Stimulated activated CD4-positive, alpha-beta T cell treated with anti-CD3 and anti-CD28 coated beads, Interleukin-12 subunit alpha, Interleukin-12 subunit beta, amount 100 ng/mL, for 48 hours (primary cell): Measurements from ENCODE around the gene ARHGEF10L.

Source experiments
- DNase-seq, 3 donors: peaks; one replicate each; pipeline ENCODE4 v3.0.0-alpha.2; 2020; ENCODE audit warnings: low read depth in 2 of 3, low spot score in 1 of 3

Gene ARHGEF10L

DNA sequence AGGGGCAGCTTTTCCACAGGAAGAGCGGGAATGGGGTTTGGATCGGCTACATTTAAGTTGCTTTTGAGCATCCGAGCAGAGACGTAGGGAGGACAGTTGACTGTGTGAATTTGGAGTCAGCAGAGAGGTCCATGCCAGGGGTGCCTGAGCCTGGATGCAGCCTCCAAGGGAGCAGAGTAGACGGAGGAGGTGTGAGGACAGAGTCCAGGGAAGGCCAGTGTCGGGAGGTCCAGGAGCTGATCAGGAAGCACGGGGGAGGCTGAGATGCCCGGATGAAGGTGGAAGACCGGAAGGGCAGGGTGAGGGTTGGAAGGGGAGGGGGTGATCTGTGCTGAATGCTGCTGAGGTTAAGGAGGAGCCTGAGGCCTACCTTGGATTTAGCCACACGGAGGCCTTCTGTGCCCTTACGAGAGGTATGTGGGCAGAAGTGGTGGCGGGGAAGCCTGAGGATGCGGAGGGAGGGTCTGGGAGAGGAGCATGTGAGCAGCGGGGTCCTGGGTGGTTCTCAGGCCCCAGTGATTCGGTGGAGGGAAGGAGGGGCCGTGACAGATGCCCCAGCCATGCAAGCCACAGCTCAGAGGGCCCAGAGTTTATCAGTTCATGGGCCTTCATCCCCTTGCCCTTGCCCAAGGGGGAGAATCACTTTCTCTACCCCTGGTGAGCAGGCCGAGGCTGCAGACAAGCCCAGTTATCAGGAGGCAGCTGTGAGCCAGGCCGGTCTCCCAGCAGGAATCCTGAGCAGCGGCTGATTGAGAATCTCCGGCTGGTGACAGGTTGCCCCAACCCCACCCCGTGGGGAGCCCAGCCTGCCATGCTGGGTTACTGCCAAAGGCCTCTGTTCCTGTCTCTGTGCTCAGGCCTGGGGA is 161.7 kb downstream of the ARHGEF10L start:
- no peak for DNase-seq

DNA sequence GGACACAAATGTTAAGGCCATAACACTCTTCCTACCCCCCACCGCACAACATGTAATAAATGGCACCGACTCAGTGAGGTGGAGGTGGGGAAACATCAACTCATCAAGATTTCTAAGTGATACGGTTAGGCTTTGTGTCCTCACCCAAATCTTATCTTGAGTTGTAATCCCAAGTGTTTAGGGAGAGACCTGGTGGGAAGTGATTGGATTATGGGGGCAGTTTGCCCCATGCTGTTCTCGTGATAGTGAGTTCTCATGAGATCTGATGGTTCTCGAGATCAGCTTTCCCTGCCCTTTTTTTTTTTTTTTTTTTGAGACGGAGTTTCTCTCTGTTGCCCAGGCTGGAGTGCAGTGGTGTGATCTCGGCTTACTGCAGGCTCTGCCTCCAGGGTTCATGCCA is 164.7 kb downstream of the ARHGEF10L start:
- DNase-seq = no peak

DNA sequence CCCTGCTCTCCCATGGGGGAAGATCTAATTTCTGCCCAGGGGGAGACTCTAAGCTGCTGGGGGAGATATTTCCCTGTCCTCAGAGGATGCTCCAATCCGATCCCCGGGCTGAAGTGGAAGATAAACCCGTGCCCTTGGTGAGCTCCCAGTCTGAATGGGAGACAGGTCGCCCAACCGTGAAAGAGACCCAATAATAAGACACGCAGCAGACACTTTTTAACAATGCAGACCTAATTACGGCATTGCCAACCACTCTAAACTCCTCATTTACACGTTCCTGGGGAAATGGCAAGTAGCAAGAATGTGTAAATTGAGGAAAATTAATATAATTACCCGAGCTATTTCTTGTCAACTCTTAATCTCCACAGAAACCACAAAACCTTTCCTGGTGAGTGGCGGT is 166.9 kb downstream of the ARHGEF10L start:
- no peak for DNase-seq

DNA sequence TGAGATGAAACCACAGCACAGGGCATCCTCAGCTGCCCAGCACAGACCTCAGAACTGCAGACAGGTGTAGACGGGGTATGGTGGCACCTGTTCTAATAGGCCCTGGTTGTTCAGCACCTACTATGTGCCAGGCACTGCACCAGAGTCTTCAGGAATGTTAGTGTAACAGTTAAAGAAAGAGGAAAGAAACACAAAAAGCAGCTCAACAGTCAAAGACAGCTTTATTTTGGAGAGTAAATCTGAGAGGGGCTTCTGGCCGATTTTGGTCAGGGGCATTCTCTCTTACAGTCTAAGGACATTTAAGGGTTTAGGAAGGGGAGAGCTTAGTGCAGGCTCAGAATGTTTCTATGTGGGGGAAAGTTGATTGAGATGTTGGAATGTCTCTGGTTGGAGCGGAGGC is 170.5 kb downstream of the ARHGEF10L start:
- no peak for DNase-seq

DNA sequence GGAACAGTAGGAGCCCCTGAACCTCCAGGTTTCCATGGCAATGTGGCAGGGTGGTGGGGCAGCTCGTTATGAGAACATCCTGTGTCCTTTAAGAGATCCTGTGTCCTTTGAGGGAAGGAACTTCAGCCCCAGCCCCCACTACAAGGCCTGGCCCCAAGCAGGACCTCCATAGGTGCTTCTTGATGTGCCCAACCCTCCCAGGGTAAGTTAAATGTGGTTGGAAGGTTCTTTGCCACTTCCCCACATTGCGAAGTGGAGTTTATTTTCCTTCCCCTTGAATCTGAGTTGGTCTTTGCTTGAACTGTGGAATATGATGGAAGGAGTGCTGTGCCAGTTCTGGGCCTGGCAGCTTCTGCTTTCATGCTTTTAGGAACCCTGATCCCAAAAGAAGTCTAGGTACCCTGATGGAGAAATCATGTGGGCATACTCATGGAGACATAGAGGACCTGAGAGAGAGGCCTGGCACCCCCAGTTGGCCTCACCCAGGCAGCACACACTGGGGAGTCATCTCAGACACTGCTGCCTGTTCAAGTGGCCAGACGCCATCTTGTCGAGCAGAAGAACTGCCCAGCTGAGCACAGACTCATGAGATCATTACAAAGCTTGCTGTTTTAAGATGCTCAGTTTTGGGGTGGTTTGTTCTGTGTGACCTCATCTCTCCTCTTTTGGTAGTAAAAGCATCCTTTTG is 171.5 kb downstream of the ARHGEF10L start:
- DNase-seq = no peak

DNA sequence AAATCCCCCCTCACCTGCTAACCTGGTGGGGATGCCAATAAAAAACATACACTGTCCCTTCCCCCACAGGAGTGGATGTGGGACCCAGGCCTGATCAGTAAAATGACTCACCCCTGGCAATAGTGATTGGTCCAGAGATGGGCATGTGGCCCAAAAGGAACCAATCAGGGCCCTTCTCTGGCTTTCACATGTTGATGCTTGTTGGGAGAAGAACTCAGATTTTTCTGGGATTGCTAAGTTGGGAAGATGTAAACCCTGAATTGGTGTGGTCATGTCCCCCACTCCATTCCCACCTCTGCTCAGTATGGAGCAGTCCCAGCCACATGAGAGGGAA is 172.0 kb downstream of the ARHGEF10L start:
- DNase-seq = no peak

DNA sequence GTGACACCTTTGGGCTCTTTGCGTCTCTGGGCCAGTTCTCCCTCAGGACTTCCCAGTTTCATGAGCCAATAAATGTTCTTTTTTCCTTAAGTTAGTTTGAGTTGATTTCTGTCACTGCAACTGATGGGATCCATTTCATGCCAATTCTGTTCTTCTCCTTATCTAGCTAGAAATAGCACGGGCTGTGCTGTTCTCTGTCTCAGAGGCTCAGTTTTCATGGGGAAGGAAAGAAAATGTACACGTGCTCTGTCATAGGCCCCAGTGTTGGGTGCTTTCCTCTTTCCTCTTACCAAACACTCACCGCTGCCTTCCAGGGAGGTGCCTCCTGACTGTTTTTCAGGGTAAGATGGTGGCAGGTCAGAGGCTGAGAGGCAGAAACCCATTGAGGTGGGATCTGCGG is 172.4 kb downstream of the ARHGEF10L start:
- no peak for DNase-seq

DNA sequence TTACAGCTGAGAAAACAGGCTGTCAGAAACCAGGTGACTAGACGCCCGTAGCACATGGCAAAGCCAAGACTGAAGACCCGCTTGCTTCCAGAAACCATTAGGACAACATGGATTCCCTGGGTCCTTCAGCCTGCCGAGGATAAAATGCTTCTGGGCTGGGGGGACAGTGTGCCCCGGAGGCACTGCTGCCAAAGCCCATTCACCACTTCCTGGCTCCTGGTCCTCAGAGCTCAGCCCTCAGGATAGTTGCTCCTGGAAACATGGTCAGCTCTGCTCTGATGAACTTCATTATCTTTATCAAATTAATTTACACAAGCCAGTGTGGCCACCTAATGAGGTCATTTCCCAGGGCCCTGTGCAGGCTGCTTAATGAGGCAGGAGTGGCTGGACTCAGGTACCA is 174.5 kb downstream of the ARHGEF10L start:
- no peak for DNase-seq

DNA sequence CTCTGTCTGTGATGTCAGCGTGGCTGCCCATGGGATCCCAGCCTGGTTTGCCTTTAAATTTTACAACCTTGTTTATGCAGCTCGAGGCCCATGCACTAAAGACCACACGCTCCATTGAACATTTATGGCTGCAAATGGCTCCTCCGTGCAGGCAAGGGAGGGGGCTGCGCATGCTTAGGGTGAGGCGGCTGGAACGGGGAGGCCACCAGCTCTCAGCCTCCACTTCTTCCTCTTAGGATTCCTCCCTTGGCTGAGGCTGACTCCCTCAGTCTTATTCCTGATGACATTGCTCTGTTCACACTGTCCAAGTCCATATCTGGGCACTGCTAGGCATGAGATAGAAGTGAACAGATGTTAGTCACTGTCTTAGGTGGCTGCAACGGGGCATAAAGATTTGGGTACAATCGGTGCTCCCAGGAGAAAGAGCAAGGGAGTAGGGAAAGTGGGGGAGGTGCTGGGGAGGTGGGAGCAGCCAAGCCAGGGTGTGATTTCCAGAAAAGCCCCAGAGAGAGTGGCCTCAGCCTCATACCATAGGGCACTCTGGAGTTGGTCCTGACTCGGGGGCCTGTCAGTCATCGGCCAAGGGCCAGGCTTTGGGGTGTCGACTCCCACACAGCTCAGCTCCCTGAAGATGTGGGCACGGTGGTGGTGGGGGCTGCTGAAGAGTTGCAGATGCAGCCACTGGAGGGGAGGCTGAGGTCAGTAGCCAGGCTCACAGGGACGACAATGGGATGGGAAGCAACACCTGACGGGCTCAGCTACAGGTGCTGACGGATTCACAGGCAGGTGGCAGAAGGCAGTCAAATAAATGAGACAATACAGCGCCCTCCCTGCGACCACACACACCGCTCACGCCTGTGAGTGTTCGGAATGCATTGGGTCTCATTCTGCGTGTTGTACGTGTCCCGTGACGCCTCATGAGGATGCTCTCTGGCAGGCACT is 178.4 kb downstream of the ARHGEF10L start:
- no peak for DNase-seq

DNA sequence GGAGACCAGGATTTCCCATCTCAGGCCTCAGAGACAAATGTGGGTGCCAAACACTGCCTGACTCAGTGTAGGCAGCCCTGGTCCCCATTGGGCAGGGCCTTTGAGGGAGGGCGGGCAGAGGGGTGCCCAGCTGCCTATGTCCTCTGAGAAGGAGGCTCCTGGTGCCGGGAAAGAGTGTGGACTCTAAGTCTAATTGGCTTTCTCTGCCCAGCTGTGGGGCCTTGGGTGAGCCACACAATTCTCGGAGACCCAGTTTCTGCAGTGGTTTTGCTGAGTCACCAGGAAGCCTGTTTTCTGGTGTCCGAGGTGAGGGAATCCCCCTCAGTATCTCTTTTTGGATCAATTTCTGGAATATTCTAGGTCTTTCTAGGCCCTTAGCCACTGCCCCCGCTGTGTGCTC is 180.4 kb downstream of the ARHGEF10L start:
- DNase-seq = no peak

DNA sequence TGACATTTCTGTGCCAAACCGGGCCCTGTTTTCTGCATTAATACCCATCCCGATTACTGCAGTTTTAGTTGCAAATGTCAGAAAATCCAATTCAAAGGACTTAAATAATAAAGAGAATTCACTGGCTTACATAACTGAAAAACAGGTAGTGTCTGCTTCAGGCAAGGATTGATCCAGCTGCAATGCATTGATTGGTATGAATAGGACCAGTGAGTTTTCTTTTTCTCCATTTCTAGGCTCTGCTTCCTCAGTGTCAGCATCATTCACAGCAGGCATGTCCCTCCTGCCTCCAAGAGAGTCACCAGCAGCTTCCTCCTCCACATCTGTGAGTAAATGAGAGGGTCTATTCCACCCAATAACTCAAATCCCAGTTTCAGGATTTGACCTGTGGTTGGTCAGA is 181.9 kb downstream of the ARHGEF10L start:
- DNase-seq = no peak

DNA sequence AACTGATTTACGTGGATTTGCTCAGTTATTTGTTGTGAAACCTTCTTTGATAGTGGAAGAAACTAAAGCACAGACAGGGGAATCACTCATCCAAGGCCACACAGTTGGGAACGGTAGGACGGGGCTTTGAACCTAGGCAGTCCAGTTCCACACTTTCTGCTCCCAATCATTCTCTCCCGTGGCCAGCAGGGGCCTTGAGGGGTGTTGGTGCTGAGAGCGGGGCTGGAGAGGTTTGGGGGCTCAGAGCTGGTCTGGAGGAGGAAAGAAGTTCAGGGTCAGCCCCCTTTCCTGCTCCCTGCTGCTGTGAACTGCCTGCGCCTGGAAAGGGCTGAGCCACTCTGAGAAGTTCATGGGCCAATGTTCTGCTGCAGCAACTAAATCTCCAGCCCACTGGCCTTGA is 184.2 kb downstream of the ARHGEF10L start:
- DNase-seq = no peak

DNA sequence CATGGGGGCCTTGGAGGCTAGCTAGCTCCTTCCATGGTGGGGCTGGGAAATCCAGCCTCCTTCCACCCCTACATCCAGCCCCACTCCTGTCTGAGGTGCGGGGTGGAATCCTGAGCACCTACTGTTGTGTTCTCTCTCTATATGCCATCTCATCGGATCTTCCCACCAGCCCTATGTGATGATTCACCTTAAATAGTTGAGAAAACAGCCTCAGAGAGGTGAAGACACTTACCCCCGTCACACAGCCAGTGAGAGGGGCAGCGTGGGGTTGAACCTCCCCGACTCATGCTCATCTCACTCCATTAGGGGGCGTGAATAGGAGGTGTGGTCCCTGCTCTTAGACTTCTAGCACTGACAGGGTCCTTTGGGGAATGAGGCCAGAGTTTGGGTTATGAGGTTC is 184.7 kb downstream of the ARHGEF10L start:
- no peak for DNase-seq

DNA sequence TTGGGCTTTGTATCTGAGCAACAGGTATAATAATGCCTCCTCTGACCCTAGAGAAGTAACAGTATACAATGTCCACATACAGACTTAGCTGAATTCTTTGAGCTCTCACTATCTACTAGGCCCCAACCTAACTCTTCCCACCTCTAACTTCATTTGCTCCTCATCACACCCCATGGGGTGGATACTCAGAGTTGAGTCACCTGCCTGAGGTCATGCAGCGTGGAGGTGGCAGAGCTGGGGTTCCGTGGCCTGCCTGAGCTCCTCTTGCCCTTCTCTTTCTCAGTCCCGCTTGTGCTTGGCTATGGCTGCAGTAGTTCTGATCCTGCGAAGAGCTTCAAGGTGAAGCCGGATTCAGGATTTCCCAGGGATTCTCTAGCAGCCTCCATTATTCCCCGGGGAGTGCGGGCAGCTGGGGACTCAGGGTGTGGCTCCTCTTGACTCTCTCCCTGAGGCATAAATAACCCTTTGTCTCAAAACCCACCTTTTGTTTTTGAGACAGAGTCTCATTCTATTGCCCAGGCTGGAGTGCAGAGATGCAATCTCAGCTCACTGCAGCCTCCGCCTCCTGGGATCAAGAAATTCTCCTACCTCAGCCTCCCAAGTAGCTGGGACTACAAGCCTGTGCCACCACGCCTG is 185.7 kb downstream of the ARHGEF10L start:
- no peak for DNase-seq

DNA sequence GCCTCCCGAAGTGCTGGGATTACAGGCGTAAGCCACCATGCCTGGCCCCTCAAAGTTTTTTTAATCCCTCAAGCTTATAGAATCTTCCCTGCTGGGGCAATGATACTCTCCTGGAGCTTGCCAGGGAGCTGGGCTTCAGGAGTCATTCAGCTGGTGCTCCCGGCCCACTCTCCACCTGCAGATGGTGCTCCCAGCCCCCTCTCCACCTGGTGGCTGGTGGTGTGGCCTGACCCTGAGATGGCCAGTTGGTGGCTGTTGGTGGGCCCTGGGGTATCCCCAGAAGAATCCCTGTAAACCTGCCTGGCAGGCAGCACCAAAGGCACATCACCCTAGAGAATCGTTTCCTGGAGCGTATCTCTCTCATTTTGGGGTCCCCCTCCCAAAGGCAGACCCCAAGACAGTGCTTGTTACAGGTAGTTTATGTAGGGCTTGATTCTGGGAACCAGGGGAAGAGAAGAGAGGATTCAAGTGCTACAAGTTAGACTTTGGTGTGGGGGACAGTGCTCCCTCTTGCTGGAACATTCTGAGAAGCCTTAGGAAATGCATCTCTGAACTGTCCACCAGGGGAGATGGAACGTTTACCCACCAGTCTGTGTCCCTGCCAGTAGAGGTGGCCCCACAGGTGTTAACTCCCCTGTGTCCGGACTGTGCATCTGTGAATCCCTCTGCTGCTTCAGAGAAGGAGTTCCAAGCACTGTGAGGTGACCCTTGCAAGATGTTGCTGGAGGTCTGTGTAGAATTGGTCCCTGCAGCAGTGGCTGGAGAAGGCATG is 186.5 kb downstream of the ARHGEF10L start:
- DNase-seq = no peak

DNA sequence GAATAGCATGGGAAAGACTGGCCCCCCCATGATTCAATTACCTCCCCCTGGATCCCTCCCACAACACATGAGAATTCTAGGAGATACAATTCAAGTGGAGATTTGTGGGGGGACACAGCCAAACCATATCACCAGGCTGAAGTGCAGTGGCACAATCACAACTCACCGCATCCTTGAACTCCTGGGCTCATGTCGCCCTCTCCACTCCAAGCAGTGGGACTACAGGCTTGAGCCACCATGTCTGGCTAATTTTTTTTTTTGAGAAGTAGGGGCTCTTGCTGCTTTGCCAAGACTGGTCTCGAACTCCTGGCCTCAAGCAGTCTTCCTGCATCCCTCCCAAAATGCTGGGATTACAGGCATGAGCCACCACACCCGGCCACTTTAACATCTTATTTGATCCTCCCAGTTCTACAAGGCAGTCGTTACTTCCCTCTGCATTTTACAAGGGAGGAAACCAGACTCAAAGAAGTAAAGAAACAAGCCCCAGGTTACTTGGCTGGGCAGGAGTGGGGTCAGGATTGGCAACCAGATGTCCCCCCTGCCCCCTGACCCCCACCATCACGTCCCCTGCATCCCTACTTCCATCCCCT is 188.7 kb downstream of the ARHGEF10L start:
- no peak for DNase-seq

DNA sequence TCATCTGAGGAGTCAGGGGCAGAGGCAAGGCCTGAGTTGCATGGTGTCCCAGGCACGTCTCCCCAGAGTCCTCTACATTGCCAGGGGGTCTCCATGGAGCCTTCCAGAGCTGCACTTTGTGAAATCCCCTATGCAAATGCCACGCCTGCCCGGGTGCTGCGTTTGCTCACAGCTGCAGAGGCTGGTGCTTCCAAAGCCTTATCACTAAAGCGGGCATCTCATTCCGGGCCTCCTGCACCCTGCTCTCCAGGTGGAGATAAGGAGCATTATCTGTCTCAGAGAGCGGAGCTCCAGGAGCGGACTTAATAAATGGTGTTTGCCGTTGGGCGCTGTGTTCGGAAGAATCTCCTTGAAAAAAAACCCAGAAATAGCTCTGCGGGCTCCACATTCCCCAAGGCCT is 189.8 kb downstream of the ARHGEF10L start:
- no peak for DNase-seq

DNA sequence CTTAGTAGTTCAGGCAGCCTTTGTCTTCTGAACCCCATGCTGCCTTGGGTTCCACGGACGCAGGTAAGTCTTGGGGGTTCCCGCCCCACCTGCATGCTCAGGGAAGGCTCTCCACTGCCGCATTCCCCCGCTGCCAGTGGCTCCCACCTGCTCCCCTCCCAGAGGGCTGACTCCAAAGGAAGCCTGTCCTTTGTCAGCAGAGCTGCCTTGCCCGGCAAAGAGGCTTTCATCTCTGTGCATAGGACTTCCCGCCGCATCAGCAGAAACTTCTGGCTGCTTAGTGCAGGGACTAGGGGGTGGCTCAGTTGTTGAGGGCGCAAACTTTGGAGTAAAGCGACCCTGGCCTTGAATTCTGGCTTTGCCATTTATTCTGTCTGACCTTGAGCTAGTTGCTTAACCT is 190.4 kb downstream of the ARHGEF10L start:
- no peak for DNase-seq

DNA sequence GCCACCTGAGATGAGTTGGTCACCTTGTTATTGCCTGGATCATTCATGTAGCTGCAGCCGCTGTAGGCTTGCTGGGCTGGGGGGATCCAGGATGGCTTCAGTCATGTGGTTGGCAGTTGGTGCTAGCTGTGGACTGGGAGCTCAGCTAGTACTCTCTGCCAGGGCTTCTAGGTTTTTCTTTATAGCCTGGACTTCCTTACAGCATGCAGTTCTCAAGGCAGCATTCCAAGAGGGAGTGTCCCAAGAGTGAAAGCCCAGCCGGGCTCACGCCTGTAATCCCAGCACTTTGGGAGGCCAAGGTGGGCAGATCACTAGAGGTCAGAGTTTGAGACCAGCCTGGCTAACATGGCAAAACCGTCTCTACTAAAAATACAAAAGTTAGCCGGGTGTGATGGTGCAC is 192.0 kb downstream of the ARHGEF10L start:
- no peak for DNase-seq

DNA sequence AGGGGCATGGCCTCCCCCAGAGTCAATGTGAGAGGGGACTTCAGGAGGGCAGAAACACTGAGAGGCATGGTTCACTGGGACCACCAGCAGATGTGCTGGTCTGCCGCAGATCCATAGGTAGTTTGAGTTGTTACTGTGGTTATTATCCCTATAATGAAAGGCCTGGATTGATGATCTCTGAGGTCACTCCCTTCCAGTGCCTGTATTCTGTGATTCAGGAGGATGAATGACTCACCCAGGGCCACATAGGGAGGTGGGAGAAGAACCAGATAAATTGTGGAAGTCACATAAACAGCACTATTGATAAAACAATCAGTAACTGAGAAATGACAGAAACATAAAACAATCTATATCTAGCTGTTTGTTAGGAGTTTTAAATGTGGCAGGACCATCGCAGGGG is 193.0 kb downstream of the ARHGEF10L start:
- DNase-seq = no peak
